NCI-H2227 (cell line): Measurements from ENCODE around the gene VANGL2.

Experiments
- DNase-seq: peaks from one replicate; lab custom pipeline; 2025; ENCODE audit not compliant: unreplicated experiment; lab: John Stamatoyannopoulos, UW

VANGL2 gene

DNA sequence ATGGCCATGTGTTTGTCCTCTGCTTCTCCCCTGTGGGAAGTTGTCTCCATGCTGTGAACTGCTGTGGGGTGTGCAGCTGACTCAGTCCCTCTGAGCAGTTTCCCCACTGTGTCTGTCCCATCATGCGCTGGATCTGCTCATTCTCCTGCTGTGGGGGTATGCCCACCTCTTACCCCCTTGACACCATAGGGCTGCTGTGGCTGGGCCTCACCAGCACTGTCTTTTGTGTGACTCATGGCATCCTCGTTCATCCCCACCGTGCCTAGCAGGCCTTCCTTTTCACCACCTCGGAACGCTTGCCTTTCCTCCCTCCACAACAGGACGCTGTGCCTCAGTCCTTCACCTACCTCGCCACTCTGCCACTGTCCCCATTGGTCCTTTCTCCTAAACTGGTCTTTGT lies 27.3 kb downstream of the VANGL2 start:
- no peak for DNase-seq

DNA sequence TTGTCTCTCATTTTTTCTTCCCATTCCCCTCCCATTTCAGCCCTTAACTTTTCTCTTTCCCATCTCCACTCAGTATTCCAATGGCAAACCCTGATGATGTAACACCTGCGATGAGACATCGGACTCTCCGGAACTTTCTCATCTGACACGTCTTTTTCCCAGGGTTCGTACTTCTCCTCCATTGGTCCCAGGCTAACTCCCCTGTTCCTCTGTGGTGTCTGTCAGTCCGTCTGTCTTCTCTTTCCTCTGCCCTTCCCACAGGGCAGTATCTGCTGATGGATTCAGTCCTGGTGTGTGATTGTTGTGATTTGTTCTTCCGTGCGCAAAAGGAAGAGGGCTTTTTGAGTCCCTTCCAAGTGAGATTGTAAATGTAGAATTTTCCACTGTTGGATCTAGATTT lies 27.7 kb downstream of the VANGL2 start:
- DNase-seq = no peak

DNA sequence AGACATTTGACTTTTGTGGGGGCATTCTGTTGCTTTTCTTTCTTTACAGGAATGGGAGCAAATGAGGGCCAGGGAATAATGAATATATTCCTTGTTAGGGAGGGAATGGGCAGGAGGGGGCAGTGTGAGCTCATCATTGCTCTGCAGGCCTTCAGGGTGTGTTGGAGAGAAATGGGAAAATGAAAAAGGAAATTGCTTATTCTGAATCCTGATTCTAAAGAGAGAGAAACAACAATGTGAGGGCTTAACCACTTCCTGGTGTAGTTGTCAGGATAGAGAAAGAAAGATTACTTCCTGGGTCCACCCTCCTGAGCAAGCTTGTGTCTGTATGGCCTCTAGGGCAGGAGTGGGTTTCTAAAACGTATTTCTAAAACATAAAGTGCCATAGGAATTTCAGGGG lies 28.3 kb downstream of the VANGL2 start:
- peak; percentile 36 for DNase-seq

DNA sequence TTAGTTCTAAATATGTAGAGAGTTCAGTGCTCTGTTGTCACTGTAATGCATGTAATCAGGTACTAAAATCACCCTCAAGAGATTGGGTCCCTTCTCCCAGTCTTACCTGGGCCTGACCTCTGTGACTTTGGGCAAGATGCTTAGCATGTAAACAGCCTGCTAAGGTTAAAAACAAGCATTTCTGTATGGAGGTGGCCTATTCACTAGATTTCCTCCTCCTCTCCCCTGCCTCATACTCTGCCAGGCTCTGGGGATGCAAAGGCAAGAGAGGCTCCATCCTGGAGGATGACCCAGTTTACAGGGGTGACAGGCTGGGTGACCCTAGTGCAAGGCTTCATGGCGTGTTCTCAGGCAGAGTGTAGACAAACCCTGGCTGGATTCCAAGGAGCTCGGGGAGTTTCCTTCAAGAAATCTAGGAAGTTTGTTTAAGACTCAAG lies 28.8 kb downstream of the VANGL2 start:
- no peak for DNase-seq

DNA sequence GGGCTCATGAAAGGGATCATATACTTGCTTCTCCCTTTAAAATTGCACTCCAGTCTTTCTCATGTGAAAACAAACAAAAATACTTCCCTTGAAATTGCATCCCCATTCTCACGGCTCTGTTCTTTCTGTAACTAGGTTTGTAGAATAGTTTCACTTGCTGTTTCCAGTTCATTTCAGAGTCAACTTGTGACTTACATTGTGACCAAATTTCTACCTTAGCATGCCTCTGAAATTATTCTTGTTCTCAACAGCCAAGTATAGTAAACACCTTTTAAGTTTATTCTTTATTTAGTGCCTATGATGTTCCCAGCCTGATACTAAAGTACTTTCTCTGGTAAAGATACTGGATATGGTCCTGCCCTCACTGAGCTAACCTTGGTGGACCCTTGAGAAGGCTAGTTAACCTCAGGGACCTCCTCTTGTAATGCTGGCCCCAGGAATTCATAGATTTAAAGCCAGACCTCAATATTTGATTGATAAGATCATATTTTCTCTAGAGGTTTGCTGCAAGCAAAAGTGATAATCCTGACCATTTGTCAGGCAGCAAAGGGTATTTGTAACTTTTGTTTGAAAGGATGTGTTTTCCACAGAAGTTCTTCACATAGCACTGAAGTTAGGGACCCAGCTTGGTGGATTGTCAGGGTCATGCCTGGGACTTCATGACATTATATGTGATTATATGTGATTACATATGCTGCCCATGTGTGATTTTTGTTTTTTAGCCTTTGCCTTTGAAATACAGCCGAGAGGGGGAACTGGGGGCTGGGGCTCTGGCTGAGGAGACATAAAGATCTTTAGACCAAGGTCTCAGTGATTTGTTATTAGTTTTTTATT lies 29.6 kb downstream of the VANGL2 start:
- no peak for DNase-seq

DNA sequence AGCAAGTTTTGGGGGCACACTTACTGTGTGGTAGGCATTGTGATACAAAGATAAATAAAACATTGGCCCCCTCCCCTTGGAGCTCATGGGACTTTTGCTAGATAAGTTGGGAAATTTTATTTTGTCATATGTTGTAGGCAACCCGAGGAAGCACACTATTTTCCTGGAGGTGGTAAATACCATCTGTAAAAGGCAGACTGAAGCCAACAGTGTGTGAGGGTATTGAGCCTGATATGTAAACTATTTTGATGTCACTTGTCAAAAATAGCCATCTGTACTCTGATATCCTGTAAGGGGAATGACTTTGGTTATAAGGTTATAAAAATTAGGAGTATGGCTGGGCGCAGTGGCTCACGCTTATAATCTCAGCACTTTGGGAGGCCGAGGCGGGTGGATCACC lies 30.6 kb downstream of the VANGL2 start:
- DNase-seq = no peak

DNA sequence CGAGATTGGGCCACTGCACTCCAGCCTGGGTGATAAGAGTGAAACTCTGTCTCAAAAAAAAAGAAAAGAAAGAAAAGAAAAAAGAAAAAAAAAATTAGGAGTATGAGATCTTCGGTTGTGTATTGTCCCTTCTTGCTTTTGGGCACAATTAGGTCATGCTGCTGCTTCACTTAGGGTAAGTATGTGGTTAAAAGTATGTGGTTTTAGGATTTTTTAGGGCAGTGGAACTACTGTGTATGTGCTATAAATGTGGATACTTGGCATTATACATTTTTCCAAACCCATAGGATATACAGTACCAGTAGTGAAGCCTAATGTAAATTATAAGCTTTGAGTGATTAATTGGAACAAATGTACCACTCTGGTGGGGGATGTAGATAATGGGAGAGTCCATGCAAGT lies 31.2 kb downstream of the VANGL2 start:
- DNase-seq = no peak

DNA sequence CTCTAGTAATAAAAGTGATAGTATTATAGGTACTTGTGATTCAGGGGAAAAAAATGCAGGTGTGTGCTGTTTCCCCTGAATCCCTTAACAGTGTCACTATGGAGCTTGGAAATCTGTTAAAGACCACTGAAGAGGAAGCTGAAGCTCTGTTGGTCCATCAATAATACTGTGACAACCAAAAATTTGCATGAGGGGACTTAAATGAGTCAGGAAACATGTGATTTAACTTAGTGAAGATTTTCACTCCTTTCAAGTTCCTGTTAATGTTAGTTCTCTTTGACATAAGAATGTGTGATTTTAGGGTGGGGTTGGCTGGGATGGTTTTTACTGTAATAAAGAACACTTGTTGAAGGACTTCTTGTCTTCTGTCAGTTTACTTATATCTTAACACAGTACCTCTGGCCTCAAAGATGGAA lies 32.0 kb downstream of the VANGL2 start:
- DNase-seq = no peak

DNA sequence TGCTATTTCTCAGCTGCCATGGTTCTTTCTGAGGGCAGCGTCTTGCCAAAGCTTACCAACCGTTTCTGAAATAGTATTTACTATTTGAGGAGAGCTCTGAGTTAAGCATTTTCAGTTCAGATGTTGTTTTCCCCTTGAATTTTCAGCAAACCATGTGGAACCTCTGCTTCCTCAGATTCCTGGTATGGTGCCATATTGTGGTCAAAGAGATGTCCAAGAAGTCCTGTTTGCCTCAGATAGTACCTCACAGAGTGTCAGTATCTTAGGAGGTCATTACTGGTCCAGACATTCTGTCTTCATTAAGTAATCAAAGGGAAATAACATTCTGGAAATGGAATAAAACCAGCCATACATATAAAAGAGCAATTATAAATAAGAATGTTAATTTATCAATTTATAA lies 36.6 kb downstream of the VANGL2 start:
- no peak for DNase-seq

DNA sequence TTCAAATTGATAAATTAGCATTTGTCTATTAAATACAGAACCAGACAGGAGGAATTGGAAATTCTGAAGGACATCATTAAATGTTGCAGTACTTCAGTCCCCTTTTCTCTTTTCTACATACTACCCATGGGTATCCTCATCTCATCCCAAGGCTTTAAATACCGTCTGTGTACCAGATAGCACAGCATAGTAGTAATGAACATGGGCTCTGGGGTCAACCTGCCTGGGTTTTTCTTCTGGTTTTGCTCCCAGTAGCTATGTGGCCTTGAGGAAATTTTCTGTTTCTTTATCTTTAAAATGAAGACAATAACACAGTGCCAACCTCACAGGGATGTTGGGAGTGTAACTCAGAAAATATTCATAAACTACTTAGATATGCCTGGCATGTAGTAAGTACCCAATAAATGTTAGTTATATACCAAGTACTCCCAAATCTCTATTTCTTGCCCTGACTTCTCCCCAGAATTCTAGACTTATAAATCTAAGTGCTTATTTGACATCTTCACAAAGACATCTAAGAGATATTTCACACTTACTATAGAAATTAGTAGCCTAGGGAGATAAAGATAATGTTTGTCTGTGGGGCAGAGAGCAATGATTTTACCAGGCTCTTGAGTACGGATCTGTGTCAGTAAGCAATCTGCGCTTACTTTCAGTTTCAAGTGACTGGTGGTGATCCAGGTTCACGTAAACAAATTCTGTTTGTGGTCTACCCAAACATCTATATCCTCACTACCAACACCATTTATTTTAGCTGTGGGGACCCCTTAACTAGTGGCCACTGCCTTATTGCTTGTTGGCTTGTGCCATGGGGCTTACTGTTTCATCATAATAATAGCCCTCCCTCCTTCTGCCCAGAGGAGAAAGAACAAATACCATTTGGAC lies 37.3 kb downstream of the VANGL2 start:
- no peak for DNase-seq

DNA sequence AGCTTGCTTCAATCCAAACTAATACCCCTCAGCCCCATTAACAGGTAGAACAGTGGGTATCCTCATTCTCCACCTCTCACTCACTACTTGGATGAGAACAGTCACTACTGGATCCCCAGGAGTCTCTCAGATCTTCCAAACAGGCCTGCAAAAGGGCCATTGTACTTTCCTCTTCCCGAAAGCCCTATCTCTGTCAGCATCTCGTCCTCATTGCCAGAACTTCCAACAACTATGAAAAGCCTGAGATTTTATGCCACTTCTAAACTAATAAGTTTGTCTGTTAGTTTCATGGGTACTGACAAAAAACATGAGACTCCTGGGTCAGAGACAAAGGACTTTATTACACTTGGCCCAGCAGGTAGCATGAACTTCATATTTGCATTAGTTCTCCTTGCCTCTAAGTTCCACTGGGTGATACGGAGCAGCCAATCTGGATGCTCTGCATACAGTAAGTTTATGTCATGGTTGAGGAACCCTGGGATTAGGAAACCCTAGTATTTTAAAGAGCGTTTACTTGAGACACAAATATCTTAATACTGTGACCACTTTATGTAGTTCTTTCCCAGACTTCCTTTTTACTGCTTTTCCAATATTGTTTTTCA lies 38.1 kb downstream of the VANGL2 start:
- no peak for DNase-seq

DNA sequence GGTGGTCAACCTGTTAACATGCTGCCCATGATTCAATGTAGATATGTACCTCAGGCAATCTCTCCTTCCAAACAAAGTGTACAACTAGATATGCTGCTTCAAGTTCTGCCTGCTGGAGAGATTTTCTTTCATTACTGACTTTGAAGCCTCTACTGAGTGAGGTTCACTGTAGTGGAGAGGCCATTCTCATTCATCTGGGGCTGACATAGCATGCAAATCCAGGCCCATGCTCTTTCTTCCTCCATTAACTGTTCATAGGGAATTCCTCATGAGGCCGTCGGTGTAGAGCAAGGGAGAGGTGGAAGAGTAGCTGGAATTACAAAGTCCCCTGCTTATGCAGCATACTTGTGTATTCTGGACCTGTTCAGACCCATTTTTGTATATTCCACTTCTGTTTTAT lies 38.6 kb downstream of the VANGL2 start:
- no peak for DNase-seq

DNA sequence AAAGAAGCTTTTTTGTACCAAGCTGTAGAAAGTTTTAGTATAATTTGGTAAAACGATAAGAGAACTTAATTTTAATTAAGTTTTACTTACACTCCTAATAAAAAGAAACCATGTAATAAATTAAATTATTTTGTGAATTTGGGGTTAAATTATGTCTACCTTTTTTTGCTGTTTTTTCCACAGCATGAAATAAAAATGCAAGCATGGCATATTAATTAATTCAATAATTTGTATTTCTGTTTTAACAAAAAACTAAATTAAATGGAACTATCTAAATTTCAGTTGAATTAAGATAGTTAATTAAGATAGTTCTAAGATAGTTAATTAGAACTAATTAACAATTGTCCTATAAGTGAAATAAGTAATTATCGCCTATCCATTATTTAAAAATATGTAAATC lies 39.4 kb downstream of the VANGL2 start:
- DNase-seq = no peak

DNA sequence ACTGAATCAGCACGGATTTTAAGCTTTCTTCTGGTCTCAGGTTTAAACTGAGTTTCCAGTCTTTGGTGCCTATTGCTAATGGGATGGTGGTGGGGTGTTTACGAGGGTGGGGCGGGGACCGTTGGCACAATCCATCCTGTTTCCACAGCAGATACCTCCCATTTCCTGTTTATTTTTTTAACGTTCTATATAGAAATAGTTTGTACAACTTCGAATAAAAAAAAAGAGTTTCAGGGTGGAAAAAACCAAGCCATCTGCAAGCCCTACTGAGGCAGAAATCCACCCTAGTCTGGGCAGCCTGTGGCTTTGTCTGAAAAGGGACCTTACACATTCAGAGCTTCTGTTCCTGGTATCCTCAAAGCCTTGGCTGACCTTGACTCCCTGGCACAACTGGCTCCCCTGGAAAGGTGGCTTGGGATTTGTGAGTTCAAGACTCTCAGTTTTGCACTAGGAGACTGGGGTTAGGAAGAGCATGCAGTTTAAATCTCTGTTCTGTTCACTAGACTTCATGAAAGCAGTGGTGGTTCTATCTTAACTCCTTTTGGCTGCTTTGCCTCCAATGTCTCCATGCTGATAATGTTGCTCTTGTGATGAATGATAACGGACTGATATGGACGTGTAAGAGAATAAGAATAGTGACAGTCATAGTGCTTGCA lies 46.7 kb downstream of the VANGL2 start:
- no peak for DNase-seq

DNA sequence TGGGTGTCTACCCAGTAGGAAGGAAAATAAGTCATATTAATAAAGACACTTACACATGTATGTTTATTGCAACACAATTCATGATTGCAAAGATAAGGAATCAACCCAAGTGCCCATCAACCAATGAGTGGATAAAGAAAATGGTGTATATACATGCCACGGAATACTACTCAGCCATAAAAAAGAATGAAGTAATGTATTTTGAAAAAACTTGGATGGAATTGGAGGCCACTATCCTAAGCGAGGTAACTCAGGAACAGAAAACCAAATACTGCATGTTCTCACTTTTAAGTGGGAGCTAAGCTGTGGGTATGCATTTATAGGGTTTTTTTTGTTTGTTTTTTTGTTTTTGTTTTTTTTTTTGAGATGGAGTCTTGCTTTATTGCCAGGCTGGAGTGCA lies 49.1 kb downstream of the VANGL2 start:
- DNase-seq = no peak

DNA sequence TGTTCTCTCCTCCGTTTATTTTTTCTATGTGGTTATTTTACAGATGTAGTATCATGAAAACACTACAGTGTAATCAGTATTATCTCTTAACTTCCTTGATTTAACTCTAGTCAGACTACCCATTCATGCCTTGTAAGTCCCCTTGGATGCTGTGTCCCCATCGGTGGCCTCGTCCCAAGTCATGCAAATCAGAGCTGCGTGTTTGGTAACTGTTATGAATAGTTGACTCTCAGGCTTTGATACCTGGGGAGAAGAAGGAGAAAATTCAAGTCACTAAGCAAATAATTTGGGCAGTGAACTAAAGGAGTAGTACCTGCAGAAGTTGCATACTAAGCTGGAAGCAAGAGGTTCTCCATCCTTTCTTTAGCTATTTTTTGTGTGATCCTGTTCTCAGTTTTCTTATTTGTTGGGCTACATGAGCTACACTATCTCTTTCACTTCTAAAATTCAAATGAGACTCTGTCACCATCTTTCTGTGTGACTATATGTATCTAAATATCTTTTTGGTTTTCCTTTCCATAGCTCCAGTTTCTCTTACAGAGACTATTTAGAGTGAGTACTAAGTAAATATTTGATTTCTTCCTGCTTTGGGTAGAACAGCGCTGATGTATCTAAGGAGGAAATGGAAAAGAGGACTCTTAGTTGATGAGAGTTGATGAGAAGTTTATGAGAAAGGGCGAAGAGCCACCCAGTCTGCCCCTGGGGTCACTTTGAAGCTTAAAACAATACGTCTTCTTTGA lies 50.9 kb downstream of the VANGL2 start:
- DNase-seq = no peak

DNA sequence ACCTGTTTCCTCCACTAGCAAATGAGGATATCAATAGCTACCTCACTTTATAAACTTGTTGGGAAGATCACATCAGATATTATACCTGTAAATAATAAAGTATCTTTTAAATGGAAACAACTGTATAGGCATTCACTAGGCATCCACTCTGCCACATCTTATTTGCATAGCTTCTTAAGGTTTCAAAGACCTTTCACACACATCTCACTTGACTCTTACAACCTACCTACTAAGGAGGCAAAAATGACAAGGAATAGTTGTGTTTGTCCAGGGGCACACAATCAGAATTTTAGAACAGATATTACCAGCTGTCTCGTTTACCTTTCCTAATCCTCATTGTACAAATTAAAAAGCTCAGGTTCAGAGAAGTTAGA lies 51.5 kb downstream of the VANGL2 start:
- DNase-seq = no peak

DNA sequence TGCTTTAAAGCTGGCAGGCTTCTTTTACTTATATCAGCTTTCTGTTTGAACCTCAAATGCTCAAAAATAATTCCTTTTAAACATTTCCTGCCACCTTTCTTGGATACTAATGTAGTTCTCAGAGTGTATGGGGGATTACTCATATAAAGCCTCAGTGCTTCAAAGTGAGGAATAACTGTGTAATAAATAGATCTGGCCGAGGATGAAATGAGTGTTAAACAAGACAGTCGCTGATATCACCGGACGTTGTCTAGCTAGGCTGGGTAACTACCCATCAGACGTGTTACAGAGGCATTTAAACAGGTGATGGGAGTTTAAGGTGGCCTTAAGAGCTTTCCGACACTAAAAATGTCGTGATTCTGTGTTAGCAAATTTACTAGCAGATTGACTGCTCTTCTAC lies 53.1 kb downstream of the VANGL2 start:
- DNase-seq = no peak

DNA sequence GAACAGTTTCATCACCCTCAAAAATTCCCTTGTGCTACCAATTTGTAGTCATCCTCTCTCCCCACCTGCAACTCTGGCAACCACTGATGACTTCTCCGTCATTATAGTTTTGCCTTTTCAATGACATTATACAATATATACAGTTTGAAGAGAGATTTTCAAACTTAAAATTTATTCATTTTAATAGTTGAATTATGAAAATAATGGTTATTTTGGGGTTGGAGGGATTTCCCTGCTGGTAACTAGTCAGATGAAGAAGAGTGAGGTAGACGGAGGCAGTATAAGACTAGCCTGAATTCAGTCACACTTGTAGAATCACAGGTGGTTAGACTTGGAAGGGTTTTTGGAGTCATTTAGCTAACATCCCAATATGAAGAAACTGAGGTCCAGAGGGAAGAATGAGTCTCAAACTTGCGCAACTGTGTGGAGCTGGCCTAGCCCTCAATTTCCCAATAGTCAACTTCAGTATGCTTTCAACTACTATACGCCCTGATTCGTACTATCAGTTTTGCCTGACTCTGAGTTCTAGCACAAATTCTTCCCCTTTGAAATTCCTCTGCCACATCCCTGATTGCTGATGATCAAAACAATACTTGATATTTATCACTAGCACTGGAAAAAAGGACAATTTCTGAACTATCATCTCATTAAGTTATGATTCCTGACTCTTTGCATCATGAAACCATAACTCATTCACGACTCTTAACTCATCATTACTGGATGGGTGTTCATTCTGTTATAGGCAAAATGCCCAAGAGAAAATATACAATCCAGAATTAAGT lies 54.2 kb downstream of the VANGL2 start:
- DNase-seq = no peak

DNA sequence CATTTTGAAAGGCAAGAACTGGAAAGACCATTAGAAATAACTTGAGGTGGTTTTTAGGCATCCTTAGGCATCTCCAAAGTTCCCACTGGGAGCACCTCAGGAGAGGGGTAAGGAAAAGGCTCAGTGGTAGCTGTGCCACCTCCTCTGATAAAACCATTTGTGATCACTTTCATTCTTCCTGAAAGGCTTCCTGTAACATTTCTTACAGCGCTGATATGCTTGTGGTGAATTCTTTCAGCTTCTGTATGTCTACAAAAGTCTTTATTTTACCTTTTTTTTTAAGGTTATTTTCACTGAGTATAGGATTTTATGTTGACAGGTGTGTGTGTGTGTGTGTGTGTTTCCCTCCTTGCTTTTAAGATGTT lies 54.8 kb downstream of the VANGL2 start:
- no peak for DNase-seq
